Endothelial cell of umbilical vein (primary cell): Measurements from ENCODE around the gene RALGPS1.

ENCODE experiments used
- CTCF ChIP-seq, 2 donors: IDR thresholded peaks; 1 replicate in 1 of 2; 2 replicates in 1 of 2; pipeline ENCODE4 v1.5.1; 2011; ENCODE audit warnings: low read length in 2 of 2, mild to moderate bottlenecking in 2 of 2, moderate library complexity in 2 of 2, control low read depth in 1 of 2, inconsistent platforms in 1 of 2, low read depth in 1 of 2; ENCODE audit not compliant: insufficient read depth in 1 of 2; ENCODE audit errors: extremely low read depth in 1 of 2
- EZH2 ChIP-seq: IDR thresholded peaks from 2 replicates; pipeline ENCODE4 v1.6.1; 2012; ENCODE audit warnings: borderline replicate concordance, low read depth, mild to moderate bottlenecking, moderate library complexity, low read length, inconsistent platforms; ENCODE audit not compliant: severe bottlenecking
- POLR2A ChIP-seq: IDR thresholded peaks from 2 replicates; pipeline ENCODE4 v1.6.1; 2012; ENCODE audit warnings: low read depth, mild to moderate bottlenecking, control low read depth, low read length
- POLR2AphosphoS5 ChIP-seq: IDR thresholded peaks from 2 replicates; pipeline ENCODE4 v1.6.1; 2012; ENCODE audit warnings: low read depth, mild to moderate bottlenecking, control low read depth, low read length, moderate library complexity; ENCODE audit not compliant: insufficient read depth

DNA sequence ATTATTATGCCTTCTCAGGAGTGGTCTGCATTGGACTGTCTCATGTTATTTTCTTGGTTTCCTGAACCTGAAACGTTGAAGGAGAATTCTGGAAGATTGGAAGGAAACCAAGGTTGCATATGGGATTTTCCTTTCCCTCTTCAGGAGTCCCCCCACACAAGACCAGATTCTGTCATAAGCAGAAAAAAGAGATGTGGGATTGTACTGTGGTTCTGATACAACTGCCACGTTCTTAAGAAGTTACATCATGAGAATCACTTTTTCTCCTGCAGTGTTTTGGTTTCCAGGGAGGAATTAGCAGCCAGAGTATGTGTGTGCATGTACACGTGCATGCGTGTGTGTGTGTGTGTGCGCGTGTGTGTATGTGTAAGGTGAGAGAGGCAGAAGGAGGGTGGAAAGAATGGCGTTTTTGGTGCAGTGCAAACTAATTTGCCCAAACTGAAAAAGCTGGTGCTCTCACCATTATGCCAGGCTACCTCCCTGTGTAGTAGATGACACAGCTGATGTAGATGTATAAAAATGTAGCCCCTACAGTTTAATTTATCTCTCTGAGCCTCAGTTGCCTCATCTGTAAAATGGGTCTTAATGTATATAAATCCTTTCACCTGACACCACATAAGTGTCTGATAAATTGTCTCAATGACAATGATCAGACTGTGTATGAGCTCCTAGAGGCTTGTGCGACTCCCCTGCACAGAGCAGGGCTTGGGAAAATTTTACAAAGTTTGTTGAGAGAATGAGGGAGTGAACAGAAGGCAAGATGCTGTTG, 38.6 kb downstream of the RALGPS1 start:
- TF ChIP-seq CTCF (IDR thresholded peaks at IDR 0.05; ENCODE audit: extremely low read depth in 1 of 2, insufficient read depth in 1 of 2, low read depth in 1 of 2, low read length in 2 of 2) = no peak
- TF ChIP-seq POLR2A = no peak
- no peak for TF ChIP-seq EZH2
- TF ChIP-seq POLR2AphosphoS5 = no peak
